MM.1S (cell line): Measurements from ENCODE around the gene CASQ1.

Experiments
- CTCF ChIP-seq: fragments of 300-600 bp; sonication (generic); IDR thresholded peaks from 2 replicates; pipeline ENCODE4 v1.5.1; 2016; ENCODE audit warnings: antibody characterized with exemption, low read length, mixed read lengths
- EZH2phosphoT487 ChIP-seq: fragments of 300-600 bp; sonication (generic); IDR thresholded peaks from 2 replicates; pipeline ENCODE4 v1.6.1; 2018; ENCODE audit warnings: antibody characterized with exemption, low read length

- no peak for TF ChIP-seq CTCF
- TF ChIP-seq EZH2phosphoT487, result no peak
Observed at GRCh38 chr1:160207118-160207650, 16.8 kb downstream of the CASQ1 start.
